HK-2 (cell line): ENCODE data around the gene SKAP1.
"Not testable (repeated sequence)": the region's sequence is repeated elsewhere in the genome, so short reads cannot be mapped to it uniquely, and the experiment has no call there.

ENCODE experiments used
- DNase-seq: peaks from one replicate; pipeline ENCODE4 v3.0.0-alpha.2; 2018; ENCODE audit not compliant: unreplicated experiment

Gene SKAP1

DNA sequence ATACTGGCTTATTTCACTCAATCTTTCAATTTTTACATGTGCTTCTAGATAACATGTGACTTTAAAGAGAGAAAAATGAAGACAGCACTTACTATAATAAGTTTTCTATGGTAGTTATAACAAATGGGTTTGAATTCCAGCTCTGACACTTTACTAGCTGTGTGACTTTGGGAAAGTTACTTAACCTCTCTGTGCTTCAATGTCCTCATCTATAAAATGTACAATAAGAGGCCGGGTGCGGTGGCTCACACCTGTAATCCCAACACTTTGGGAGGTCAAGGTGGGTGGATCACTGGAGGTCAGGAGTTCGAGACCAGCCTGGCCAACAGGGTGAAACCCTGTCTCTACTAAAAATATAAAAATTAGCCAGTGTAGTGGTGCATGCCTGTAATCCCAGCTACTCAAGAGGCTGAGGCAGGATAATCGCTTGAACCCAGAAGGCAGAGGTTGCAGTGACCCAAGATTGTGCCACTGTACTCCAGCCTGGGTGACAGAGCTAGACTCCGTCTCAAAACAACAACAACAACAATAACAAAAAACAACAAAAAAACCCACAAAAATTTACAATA, 184.5 kb downstream of the SKAP1 start:
- DNase-seq: not testable (repeated sequence)

DNA sequence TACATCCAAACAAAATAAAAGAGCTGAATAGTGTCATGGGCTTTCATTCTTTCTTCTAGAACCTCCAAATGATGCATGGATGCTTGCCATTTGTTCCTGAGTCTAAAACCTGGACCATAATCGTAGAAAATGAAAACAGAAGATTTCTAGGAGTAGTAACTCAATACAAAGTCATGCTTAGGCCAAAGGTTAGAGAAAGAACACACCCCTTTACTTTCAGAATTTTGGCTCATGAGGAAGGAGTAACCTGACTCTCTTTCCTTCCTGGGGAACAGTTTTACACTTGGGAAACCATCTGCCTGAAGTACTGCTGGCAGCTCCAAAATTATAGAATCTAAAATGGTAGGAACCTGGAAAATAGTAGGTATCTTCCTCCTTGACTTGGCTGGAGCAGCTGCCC, 185.2 kb downstream of the SKAP1 start:
- no peak for DNase-seq

DNA sequence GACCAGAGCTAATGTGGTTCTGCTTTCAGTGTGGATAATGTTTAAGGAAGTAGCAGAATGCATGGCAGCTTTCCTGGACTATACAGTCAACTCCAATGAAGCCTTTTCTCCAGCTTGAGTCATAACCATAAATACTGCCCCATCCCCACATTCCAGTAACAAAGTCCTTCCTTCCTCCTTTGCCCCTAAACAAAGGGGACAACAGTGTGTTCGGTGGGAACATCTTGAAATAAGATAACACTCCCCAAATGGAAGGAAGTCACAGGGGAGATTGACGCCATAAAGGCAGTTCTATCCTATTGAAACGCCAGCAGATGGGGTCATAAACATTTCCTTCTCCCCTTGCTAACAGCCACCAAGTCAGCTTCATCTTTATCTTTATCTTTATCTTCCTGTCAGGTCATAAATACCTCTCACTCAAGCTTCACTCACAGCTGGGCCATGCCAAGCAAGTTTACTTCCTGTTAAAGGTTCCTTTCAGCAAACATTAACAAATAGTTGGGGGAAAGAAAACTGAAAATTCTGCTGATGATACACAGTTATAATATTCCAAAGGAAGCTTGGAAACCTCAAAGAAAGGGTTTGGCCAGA, 185.8 kb downstream of the SKAP1 start:
- DNase-seq: peak; percentile 51

DNA sequence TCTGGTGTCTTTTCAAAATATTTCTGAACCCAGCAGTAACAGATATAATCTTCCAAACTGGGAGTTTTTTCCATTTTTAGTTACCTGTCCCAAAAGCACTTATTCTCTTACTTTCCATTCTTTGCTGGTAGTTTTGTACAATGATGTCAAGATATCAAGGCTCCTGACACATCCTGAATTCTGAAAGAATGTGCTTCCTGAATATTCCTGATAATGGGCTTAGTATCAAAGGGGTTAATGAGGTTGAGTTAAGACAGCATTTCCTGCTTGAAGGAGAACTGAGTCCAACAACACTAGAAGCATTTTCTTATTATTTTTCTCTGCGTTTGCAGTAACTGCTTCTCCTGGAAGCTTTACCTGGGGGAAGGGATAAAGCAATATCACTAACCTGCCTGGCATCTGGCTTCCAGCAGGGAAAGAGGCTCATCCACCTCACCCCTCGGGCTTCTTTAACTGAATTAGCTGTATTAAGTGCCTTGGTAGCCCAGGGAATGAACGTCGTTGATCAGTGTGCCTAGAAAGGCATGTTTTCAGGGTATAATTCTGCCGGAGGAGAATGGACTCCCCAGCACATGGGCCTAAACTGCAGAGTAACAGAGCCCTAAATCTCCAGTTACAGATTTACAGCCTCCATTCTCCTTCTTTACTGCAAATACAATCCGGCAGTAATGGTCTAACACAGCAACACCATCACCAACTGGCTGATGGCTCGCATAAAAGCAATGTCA, 188.1 kb downstream of the SKAP1 start:
- DNase-seq: no peak

DNA sequence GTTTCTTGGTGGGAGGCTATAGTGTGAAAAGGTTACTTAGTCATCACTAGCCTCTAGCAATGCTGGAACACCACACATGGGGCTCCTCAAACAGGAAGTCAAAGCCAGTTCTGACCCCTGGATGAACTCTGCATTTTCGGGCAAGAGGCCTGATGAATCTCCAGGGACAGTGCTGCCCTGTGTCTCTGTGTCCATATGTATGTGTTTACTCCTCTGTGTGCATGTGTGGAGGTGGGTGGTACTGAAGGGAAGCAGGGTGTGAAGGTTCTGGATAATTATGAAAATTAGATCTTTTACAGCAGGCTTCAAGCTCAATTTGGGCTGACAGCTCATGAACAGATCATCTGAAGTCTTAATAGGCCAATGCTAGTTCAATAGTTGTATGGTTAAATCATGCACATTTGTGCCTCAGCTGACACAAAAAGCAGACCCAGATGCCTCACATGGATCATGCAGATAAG, 188.9 kb downstream of the SKAP1 start:
- DNase-seq: peak; percentile 61

DNA sequence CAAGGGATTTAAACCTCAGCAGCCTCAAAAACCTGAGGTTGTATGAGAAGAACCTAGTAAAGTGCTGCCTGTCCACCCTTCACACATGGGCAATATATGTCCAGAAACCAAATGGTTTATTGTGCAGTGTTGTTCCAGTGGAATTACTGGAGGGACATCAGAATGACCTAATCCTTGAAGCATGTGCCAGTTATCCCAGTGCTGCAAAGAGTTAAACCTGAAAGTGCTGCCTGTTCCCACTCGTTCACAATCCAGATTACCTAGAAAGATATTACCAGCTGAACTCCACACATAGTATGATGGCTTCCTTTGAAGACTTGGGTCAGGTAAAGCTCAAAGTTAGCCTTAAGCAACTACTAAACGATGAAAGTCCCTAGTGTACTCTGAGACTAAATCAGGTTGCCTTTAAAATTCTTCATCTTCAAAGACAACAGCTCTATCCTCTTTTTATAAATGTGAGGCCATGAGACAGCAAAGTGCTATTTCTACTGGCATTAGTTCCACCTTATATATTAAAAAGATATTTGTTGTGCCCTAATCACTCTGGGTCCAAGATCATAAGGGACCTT, 189.4 kb downstream of the SKAP1 start:
- DNase-seq: no peak

DNA sequence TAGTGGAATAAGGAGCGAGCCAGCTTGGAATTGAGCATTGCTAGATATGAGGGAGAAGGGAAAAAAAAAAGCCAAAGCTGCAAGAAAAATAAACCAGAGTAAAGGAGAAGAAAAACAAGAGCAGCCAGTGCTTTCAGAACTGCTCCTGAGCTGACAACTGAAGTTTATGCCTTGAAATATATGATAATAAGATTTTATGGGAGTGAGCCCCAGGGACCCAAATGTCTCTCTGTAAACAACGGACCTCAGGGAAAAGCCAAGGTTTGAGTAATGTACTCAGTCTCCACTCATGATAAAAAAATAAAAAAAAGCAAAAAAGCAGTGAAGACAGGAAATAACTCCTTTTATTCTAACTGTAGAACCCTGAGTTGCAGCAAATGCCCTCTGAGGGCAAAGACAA, 189.9 kb downstream of the SKAP1 start:
- DNase-seq: no peak

DNA sequence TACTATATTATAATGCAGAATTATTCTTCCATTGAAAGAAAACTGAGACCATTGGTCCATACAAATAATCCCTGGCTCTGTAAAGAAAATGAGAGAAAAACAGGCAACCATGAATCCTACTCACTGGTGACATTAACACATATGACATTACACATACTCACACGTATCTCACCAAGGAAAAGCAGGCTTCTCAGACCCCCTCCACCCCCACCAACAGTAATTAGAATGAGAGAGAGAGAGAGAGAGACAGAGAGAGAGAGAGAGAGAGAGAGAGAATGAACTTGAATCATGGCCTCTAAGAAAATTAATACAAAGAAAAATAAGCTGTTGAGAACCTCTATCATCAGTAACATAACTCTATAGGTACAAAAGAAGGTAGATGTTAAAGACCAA, 190.4 kb downstream of the SKAP1 start:
- no peak for DNase-seq

DNA sequence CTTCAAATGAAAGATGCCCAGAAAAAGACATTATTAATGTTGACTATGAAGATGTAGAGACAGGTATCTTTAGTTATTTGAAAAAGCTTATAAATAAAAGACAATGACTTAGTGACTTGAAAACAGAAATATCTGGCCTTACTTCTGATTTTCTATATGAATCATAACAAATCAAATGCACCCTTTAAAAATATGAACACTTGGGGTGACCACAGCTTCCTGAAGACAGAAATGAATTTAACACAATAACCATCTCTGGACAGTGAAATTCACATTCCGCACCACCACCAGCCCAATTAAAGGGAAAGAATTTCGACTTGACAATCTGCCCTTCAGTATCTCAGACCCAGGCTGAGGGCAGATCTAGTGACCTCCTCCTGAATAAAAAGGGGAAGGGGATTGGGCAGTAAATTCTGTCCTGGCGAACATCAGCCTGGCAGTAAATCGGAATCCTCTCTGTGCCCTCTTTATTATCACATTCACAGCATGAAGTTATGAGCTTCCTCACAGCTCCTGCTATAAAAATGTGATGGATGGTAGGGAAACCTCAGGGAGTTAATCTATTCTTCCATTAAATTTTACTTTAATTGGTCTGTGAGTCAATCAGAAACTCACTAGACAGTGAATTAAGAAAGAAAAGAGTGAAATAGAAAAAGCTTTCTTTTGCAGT, 190.9 kb downstream of the SKAP1 start:
- DNase-seq: no peak

DNA sequence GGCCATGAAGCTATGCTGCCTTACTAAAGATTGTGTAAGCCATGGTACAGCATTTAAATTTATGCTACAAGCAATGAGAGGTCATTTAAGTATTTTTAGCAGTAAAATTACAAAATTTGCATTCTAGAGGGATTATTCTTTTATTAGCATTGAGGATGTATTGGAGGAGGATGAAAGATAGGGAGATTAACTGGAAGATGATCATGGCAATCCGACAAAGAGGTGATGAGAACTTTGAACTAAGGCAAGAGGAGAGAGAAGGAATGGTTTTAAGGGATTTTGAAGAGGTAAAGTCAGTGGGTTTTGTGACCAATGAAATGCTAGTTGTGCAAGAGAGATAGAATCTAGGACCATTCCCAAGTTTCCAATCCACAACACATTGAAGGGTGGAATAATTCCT, 192.6 kb downstream of the SKAP1 start:
- DNase-seq: no peak

DNA sequence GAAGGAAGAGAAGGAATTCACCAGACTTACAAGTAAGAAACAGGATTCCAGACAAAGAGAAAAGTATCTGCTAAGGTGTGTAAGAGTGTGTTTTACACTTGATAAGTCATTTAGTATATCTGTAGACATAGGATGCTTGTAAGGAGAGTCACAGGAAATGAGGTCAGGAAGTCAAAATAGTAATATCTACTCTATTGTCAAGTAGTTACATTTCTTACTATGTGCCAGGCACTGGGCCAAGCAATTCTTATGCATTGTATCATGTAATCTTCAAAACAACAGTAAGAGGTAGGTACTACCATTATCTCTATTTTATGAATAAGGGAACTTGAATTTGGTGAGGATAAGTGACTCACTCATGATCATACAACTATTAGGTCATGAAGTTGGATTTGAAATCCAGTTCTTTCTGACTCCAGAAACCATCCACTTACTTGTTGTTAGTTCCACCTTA, 193.3 kb downstream of the SKAP1 start:
- DNase-seq: no peak

DNA sequence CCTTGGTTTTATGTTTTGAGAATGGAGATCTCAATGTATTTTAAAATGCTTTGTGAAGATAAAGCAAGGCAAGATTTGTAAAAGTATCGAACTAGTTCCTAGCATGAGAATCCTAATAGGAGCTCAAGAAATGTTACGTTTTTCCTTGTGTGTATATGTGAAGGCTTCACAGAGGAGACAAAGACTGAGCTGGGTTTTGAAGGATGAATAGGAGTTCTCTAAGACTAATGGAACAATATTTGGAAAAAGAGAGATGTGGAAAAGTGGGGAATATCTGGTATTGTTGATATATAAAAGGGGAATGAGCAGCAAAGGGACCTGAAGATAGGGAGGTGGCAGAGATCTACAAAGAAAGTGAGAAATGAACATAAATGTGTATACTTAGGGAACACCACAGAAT, 195.1 kb downstream of the SKAP1 start:
- DNase-seq: no peak

DNA sequence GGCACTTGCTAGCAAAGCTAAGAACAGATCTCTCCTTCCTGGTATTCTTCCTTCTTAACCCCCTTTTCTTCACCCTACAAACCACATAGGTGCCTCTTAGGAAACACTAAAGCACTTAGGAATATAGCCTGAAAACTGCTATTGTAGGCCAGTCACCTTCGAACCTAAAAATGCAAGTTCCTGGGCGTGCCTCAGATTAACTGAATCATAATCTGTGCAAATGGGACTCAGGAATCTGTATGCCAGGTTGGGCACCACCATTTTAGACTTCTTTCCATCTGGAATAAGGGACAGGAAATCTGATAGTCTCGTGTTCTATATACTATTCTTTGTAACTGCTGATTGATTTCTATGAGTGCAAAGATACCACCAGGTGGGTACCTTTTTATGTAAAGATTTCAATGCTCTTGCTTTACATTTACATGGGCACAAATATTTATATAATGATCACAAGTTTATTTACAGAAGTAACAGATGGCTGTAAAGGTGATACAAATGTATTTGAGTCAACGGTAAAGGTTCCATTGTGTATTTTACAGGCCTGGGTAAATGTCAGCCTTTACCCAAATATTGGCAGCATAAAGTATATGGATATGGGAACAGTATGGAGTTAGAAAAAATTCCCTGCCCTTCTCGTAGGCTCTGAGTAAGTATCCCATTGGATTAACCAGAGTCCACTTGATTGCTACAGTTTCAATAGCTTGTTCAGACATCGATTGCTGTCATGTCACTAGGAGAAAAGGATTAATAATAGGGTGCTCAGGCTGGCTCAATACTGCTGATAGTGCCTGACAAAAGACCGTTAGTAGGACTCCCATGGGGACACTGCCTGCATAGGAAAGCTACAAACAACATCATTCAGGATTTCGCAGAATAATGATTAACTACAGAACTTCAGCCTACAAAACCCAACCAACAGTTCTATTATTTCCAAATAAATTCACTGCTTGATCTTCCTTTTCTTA, 197.7 kb downstream of the SKAP1 start:
- DNase-seq: no peak

DNA sequence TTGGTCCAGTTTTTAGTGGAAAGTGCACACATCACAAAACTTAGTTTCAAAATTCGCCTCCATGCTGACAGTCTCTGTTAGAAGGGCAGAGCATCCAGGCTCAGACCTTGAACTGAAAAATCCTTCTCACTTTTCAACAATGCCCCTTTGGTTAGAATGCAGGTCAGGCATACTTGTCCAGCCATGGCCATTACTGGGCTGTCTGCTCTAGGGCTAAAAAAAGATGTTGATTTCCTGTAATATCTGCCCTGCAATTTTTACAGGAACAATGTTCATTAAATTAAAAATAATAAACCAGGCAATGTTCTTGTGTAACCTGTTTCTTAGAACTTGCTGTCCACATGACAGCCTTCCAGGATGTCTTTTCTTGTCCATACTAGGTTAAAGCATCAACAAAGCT, 200.1 kb downstream of the SKAP1 start:
- no peak for DNase-seq

DNA sequence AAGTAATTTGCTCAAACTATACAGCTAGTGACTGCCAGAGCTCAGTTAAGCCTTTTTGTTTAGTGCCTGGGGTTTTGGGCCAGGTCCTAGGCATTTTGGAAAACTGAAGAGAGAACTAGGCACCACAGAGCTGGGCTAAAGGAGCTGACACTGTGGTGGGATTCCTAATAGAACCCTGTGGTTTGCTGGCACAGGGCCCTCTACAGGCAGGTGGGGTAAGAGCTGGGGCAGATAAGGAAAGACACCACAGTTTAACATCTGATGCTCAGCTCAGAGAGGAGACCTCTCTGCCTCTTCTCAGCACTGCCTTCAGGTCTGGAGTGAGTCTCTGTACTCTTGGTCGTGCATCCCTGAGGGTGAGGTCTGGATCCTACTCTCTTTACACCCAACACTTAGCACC, 201.3 kb downstream of the SKAP1 start:
- DNase-seq: no peak

DNA sequence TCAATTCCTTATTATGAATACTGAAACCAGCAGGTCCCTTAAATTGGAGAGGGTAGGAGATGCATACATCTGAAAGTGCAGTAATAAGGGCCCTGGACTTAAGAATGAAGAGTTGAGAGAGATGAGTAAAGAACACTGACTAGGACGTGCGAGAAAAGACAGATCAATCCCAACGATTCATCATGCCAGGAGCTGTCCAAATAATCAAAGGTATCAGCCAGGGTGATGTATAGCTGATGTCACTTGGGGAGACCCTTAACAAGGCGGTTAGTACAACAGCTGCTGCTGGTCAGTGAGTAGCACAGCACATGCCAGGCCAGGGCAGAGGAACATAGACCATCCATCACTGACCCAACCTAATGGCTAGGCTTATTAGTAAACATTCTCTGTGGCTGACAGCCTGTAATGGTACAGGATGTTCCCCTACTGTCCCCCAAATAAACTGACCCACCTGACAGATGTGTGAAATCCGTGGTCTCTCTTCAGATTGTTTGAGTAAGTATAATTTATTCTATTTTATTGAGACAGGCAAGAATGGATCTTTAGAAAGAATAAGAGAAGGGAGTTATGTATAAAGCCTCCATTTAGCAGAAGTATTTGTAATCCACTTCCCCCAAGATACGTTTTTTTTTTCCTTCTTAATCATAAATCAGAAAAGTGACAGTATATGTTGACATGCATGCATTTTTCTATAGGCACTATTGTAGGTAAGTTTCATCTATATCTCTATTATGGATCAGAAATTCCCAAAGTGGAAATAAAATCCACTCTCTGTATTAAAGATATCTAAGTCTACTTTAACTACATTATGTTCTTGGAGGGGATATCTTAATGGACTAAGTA, 204.1 kb downstream of the SKAP1 start:
- DNase-seq: no peak

DNA sequence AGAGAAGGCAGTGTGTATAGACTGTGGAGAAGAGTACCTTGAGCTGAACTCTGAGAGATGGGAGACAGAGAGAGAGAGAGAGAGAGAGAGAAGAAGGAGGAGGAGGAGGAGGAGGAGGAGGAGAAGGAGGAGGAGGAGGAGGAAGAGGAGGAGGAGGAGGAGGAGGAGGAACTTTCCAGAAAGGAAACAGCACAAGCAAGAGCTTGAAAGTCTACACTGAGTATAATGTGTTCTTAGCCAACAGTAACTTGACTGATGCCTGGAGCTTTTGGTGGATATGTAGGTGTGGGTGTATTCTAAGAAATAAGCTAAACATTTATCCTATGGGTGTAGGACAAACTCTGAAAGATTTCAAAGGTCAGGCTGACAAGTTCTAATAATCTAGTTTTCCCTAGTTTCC, 206.1 kb downstream of the SKAP1 start:
- no peak for DNase-seq

DNA sequence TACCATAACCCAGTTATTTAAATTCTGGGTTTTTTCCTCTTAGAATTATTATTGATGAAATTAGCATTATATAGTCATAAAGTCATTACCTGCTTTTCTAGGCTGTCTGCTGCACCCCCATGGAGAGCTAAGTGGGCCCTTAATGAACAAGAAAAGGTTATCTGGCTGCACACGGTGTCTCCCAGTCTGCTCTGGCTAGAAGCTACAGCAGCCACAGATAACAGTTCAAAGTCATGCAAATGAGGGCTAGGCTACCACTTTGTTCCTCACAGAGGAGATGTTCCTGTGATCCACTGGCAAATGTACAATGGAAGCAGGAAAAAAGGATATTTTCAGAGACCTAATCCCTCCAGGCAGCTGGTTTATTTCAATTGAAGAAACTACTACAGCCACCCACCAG, 210.4 kb downstream of the SKAP1 start:
- no peak for DNase-seq

DNA sequence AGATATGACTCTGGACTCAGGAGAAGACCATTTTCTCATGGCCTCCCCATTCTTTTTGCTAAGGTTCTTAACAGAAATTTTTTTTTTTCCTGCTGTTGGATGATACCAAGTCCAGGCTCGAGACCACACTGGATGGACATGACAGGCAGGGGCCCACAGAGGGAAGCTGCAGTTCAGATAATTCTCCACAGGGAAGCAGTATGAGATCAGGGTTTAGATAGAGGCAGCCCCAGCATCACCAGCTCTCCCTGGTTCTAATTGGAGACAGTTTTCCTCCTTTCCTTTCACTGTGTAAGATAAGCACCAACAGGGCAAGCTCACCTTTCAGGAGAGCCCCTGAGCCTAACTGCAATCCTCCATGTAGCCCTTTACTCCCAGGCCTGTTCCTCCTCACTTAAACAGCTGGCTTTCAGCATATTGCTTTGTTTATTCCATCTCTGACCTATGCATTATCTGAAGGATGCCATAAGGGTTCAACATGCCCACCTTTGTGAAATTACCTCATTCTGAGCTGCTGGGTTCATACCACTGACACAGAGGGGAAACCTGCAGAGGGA, 214.4 kb downstream of the SKAP1 start:
- peak; percentile 36 for DNase-seq

DNA sequence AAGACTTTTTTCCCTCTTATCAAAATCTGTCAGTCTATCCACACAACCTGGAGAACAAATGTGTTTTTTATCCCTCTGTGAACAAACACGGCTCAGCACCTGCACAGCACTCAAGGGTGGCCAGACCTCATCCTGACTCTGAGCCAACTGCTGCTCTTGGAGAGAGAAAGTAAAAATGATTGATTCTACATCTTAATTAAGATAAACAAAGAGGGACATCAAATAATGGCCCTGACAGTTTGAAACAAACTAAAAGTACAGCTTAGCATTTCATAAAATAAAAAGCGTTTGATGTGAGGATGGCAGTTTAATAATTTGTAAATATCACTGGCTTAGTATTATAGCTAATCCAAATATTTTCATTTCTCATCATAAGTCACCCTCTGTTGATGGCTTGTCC, 216.2 kb downstream of the SKAP1 start:
- no peak for DNase-seq
